Right lobe of liver (tissue), 4 donors: ENCODE data around the gene EIF4G3.

Source experiments
- POLR2A ChIP-seq: fragments of 450-650 bp; IDR thresholded peaks from one replicate; pipeline ENCODE4 v1.6.1; 2017; ENCODE audit warnings: antibody characterized with exemption, mild to moderate bottlenecking
- TF ChIP-seq, protein P1 (sequence below), 4 donors: fragments of 200-600 bp in 3 of 4; fragments of 450-650 bp in 1 of 4; IDR thresholded peaks; one replicate each; pipeline versions ENCODE4 v1.5.1 to v1.8.0; 2016 to 2022; ENCODE audit warnings: antibody characterized with exemption in 4 of 4, mild to moderate bottlenecking in 2 of 4
- donor health status: DM: no; HTN: no; CAD: no.
- donor health status: DM: no; HTN: no; CAD: no.
- donor health status: DM: no; HTN: yes; CAD: no.

GRCh38 chr1:21095976-21096375, 80.7 kb downstream of the EIF4G3 start:
- TF ChIP-seq, protein P1, sequence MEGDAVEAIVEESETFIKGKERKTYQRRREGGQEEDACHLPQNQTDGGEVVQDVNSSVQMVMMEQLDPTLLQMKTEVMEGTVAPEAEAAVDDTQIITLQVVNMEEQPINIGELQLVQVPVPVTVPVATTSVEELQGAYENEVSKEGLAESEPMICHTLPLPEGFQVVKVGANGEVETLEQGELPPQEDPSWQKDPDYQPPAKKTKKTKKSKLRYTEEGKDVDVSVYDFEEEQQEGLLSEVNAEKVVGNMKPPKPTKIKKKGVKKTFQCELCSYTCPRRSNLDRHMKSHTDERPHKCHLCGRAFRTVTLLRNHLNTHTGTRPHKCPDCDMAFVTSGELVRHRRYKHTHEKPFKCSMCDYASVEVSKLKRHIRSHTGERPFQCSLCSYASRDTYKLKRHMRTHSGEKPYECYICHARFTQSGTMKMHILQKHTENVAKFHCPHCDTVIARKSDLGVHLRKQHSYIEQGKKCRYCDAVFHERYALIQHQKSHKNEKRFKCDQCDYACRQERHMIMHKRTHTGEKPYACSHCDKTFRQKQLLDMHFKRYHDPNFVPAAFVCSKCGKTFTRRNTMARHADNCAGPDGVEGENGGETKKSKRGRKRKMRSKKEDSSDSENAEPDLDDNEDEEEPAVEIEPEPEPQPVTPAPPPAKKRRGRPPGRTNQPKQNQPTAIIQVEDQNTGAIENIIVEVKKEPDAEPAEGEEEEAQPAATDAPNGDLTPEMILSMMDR (IDR thresholded peaks at IDR 0.05): no peak
- TF ChIP-seq POLR2A: no peak
